ENCODE data around the gene PRR23E.

DNA sequence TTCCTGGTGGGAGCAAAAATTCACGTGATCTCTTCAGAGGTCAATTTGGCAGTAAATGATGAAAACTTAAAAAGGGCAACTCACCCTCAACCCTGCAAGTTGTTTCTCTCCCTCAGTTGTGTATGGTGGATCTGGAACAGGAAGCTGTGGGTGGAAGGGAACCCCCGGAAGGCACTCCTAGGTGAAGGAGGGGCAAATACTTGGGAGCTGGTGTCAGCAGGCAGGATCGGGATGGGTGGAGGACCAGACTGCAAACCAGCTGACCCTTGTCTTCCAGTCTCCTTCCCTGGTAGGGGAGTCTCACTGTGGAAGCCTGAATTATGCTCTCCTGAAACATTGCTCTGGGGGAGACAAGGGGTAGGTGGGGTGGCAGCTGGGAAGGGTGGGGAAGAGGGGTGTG is 33.5 kb downstream of the PRR23E start:
- TF ChIP-seq TAF1 (IDR thresholded peaks at IDR 0.05; ENCODE audit: low read depth) = no peak
- no peak for TF ChIP-seq POLR2AphosphoS5 (IDR thresholded peaks at IDR 0.05)
- TF ChIP-seq, protein P1, sequence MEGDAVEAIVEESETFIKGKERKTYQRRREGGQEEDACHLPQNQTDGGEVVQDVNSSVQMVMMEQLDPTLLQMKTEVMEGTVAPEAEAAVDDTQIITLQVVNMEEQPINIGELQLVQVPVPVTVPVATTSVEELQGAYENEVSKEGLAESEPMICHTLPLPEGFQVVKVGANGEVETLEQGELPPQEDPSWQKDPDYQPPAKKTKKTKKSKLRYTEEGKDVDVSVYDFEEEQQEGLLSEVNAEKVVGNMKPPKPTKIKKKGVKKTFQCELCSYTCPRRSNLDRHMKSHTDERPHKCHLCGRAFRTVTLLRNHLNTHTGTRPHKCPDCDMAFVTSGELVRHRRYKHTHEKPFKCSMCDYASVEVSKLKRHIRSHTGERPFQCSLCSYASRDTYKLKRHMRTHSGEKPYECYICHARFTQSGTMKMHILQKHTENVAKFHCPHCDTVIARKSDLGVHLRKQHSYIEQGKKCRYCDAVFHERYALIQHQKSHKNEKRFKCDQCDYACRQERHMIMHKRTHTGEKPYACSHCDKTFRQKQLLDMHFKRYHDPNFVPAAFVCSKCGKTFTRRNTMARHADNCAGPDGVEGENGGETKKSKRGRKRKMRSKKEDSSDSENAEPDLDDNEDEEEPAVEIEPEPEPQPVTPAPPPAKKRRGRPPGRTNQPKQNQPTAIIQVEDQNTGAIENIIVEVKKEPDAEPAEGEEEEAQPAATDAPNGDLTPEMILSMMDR (IDR thresholded peaks at IDR 0.05; ENCODE audit: poor library complexity, severe bottlenecking) = no peak
